PC-9 (cell line): ENCODE results near the gene VPS37B.

Experiments
- CTCF ChIP-seq: fragments of 200-600 bp; sonication (generic); conservative IDR thresholded peaks from 2 replicates; pipeline ENCODE4 v1.6.1; 2017; ENCODE audit warnings: mixed run types, antibody characterized with exemption, mild to moderate bottlenecking, moderate library complexity
- EZH2 ChIP-seq: fragments of 200-600 bp; sonication (generic); IDR thresholded peaks from 2 replicates; pipeline ENCODE4 v1.8.0; 2017; ENCODE audit warnings: antibody characterized with exemption, low read depth

GRCh38 chr12:122921917-122922316 is 26.0 kb upstream of the VPS37B start:
- TF ChIP-seq CTCF, result no peak
- TF ChIP-seq EZH2, result no peak
